Fibroblast of lung (primary cell): ENCODE data around the gene AK8.

Source experiments
- CTCF ChIP-seq, 2 donors: IDR thresholded peaks in 1 of 2; conservative IDR thresholded peaks in 1 of 2; 1 replicate in 1 of 2; 2 replicates in 1 of 2; pipeline ENCODE4 v1.5.1; 2011 to 2012; ENCODE audit warnings: low read length in 2 of 2, control low read depth in 1 of 2, inconsistent platforms in 1 of 2, low read depth in 1 of 2, mild to moderate bottlenecking in 1 of 2
- EZH2 ChIP-seq: IDR thresholded peaks from 2 replicates; pipeline ENCODE4 v1.5.1; 2012; ENCODE audit warnings: low read length, control low read depth, mild to moderate bottlenecking; ENCODE audit errors: missing control alignments

GRCh38 chr9:132804576-132805295 lies 73.3 kb downstream of the AK8 start:
- TF ChIP-seq CTCF (conservative IDR thresholded peaks at IDR 0.05 in 1 of 2, IDR thresholded peaks at IDR 0.05 in 1 of 2; ENCODE audit: low read depth in 1 of 2, low read length in 2 of 2) (no peak), EZH2 (no peak)
